Adrenal gland (tissue), 5 donors: ENCODE measurements around the gene CT83.

Experiments used
- POLR2A ChIP-seq, 2 donors: fragments of 450-650 bp; IDR thresholded peaks; one replicate each; pipeline ENCODE4 v1.6.1; 2017; ENCODE audit warnings: antibody characterized with exemption in 2 of 2, mild to moderate bottlenecking in 2 of 2, moderate library complexity in 1 of 2
- TF ChIP-seq, protein P1 (sequence below), 6 experiments: fragments of 450-650 bp in 4 of 6; fragments of 200-600 bp in 2 of 6; sonication (generic) in 1 of 6; IDR thresholded peaks; 1 replicate in 5 of 6; 2 replicates in 1 of 6; pipeline versions ENCODE4 v1.5.1 to v1.8.0; 2016 to 2021; ENCODE audit warnings: antibody characterized with exemption in 6 of 6, mild to moderate bottlenecking in 2 of 6, moderate library complexity in 1 of 6
- donor health status: DM: no; HTN: no; CAD: no.

GRCh38 chrX:116493271-116493670 lies 30.5 kb upstream of the CT83 start:
- TF ChIP-seq, protein P1, sequence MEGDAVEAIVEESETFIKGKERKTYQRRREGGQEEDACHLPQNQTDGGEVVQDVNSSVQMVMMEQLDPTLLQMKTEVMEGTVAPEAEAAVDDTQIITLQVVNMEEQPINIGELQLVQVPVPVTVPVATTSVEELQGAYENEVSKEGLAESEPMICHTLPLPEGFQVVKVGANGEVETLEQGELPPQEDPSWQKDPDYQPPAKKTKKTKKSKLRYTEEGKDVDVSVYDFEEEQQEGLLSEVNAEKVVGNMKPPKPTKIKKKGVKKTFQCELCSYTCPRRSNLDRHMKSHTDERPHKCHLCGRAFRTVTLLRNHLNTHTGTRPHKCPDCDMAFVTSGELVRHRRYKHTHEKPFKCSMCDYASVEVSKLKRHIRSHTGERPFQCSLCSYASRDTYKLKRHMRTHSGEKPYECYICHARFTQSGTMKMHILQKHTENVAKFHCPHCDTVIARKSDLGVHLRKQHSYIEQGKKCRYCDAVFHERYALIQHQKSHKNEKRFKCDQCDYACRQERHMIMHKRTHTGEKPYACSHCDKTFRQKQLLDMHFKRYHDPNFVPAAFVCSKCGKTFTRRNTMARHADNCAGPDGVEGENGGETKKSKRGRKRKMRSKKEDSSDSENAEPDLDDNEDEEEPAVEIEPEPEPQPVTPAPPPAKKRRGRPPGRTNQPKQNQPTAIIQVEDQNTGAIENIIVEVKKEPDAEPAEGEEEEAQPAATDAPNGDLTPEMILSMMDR (IDR thresholded peaks at IDR 0.05), result no peak
- TF ChIP-seq POLR2A (IDR thresholded peaks at IDR 0.05), result no peak
